Right cardiac atrium (tissue), 5 donors: Measurements from ENCODE around the gene DPF3. TPM values are rescaled to one million over a fixed set of nuclear protein-coding genes. Genes with fewer than 3 reads are reported as not detected.

Experiments used
- ATAC-seq, 2 donors: fragments of 200-7000 bp; cut with Tn5 transposase; one replicate each; pipeline versions ENCODE4 v1.8.0 to v1.9.1; 2020; ENCODE audit warnings: moderate library complexity in 2 of 2, mild to moderate bottlenecking in 1 of 2
- DNase-seq, 3 donors: peaks; one replicate each; pipeline ENCODE4 v3.0.0-alpha.2; 2020
- H3K27ac ChIP-seq: one replicate; pipeline ENCODE4 v1.5.1; 2013; ENCODE audit warnings: mild to moderate bottlenecking, low read length, control low read depth, moderate library complexity
- H3K27me3 ChIP-seq: one replicate; pipeline ENCODE4 v1.6.1; 2013; ENCODE audit not compliant: control insufficient read depth, insufficient read depth
- H3K4me1 ChIP-seq: one replicate; pipeline ENCODE4 v1.6.1; 2013; ENCODE audit warnings: low read length; ENCODE audit not compliant: control insufficient read depth, insufficient read depth
- H3K4me3 ChIP-seq: one replicate; pipeline ENCODE4 v1.5.1; 2013; ENCODE audit warnings: low read length, control low read depth
- H3K9me3 ChIP-seq: one replicate; pipeline ENCODE4 v1.6.1; 2013; ENCODE audit warnings: low read length; ENCODE audit not compliant: control insufficient read depth
- WGBS: extraction: QIAGEN DNeasy Blood & Tissue Kit; methylation state at CpG from one replicate; pipeline ENCODE4 v1.1.7; 2013; 5-methylcytosine and 5-hydroxymethylcytosine counted together
- intact Hi-C, 4 donors: fragments of 100-400 bp; cut with DNase I; formaldehyde crosslinking; loops; one replicate each; pipeline versions ENCODE4 v1.11.0 to v1.14.0; 2022 to 2023
- polyA plus RNA-seq: library from polyadenylated mRNA; stranded (reverse); fragments of 200-250 nt; gene quantifications from one replicate; pipeline ENCODE4 v1.2.3, GENCODE V29; 2013
- total RNA-seq, 4 donors: library from RNA; stranded (reverse); fragmentation: NEBNext Ultra II Directional; extraction: Animal tissue kit (Norgen Biotek cat#: 25700); gene quantifications; one replicate each; pipeline ENCODE4 v1.2.1, GENCODE V29; 2021
- donor health status: healthy with polysubstance abuse.
- donor health status: DM: no; HTN: yes; CAD: no.
- donor health status: DM: no; HTN: no; CAD: no.
- donor health status: DM: no; HTN: yes; CAD: no; lungs with severe emphysema.
- donor health status: DM: yes; HTN: yes; CAD: no.

Gene DPF3
- total and polyA plus RNA-seq, 5 donors: 16.5 to 33.0 (median 25.9) TPM

DNA sequence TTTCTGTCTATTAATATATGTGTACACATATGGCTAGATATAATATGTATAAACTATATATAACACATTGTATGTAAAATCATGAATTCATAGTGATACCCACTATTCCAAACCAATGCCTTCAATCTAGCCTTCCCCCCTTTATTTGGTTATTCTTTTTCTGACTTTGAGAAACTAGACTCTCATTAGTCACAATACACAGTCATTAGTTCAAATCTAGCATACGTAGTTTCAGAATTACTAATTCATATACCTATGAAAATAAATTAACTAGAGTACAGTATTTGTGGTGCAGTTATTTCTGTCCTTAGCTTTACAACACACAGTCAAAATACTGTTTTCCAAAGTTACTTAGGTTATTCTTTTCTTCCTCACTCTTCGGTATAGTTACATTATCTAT is 268.2 kb downstream of the DPF3 start:
- DNase-seq (no peak), ATAC-seq (no peak)
- no peak overlapping the region for H3K4me3 ChIP-seq
- no peaks in the 10 kb centered on the region for H3K9me3 ChIP-seq
- H3K27ac ChIP-seq: no peak overlapping the region
- no peaks in the 10 kb centered on the region for H3K4me1 ChIP-seq
- H3K27me3 ChIP-seq: no peaks in the 10 kb centered on the region
- 95% methylated on average over 2 of the region's 2 CpGs for WGBS
- intact Hi-C loops: no loop called here

DNA sequence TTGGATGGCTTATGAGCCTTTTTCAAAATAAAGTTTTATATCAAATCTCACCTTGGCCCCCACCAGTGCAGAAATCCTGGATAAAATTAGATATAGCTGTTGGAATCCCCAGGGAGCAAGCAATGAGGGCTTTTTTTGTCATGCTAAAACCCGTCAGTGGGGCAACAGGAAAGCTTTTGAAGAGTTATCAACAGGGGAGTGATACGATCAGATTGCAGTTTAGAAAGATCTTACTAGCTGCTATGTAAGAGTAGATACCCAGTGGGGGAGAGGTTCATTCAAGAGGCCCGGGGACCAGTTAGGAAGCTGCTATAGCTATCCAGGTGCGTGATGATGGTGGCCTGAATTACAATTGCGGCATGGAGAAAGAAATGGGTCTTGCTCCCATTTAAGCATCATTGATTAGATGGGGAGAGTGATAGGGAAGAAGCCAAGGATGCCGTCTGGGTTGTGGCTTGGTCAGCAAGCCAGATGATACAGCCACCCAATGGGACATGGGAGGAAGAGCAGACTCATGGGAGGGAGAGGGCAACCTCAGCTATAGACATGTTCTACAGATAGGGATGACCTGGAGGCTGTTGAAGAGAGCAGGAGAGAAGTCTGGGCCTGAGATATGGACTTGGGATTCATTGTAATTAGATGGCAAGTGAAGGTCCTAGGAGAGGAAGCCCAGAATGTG is 272.4 kb downstream of the DPF3 start:
- Histone ChIP-seq H3K4me1 (peaks cover 11% of the 10 kb centered on the region), H3K9me3 (no peaks in the 10 kb centered on the region), H3K27me3 (no peaks in the 10 kb centered on the region), H3K27ac (no peak overlapping the region), H3K4me3 (no peak overlapping the region)
- DNase-seq: peak in 1 of 3 donors; percentile 11
- intact Hi-C loops: no loop called here
- 84% methylated on average over 6 of the region's 6 CpGs for WGBS
- no peak for ATAC-seq

DNA sequence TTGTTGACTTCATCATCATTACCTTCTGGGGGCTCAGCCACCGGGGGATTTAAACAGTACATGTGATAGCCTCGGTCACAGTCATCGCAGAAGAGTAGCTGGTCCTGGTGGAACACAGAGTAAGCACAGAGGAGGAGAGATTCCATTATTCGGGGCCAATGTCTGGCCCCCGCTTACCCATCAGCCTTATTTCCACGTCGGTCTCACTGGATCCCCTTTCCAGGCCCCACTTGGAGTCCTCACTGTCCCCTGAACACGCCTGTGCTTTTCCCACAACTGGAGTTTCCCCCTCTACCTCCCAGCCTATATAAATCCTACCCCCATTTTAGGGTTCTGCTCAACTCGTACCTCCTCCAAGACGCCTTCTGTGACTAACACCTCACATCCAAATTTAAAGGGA is 274.0 kb downstream of the DPF3 start:
- 96% methylated on average over 10 of the region's 10 CpGs for WGBS
- Histone ChIP-seq H3K4me1 (peaks cover 21% of the 10 kb centered on the region), H3K27me3 (no peaks in the 10 kb centered on the region), H3K9me3 (no peaks in the 10 kb centered on the region), H3K27ac (no peak overlapping the region), H3K4me3 (no peak overlapping the region)
- ATAC-seq (no peak), DNase-seq (peak in 1 of 3 donors; percentile 12)
- intact Hi-C loops: loop anchor here in 1 of 4 donors (10.0 kb wide), 1 partner anchor 275 kb away; the partner anchor contains the start of gene DPF3

DNA sequence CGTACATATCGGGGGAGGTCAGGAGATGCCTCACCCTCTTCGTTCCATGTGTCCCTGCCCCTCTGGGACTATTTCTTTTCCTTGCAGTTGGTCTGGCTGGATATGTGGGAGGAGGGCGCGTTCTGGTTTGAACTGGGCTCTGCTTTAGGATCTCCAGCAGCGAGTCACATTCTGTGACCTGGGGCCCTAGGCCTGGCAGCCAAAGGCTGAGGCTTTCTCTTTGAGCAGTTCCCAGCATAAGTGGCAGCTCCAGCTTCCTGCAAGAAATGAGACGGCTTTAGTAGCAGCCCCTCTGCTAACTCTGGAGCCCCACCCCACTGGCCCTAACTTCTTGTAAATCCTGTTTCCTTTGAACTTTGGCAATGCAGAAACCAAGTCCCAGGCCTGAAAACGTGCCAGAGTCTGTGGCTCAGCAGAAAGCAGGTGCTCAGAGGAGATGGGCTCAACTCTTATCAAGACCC is 274.8 kb downstream of the DPF3 start:
- intact Hi-C loops: loop anchor here in 1 of 4 donors (10.0 kb wide), 1 partner anchor 276 kb away; the partner anchor contains the start of gene DPF3
- peak in 1 of 3 donors; percentile 40 for DNase-seq
- Histone ChIP-seq H3K4me1 (peaks cover 21% of the 10 kb centered on the region), H3K9me3 (no peaks in the 10 kb centered on the region), H3K4me3 (no peak overlapping the region), H3K27me3 (no peaks in the 10 kb centered on the region), H3K27ac (no peak overlapping the region)
- WGBS: 68% methylated on average over 8 of the region's 8 CpGs
- ATAC-seq: no peak

DNA sequence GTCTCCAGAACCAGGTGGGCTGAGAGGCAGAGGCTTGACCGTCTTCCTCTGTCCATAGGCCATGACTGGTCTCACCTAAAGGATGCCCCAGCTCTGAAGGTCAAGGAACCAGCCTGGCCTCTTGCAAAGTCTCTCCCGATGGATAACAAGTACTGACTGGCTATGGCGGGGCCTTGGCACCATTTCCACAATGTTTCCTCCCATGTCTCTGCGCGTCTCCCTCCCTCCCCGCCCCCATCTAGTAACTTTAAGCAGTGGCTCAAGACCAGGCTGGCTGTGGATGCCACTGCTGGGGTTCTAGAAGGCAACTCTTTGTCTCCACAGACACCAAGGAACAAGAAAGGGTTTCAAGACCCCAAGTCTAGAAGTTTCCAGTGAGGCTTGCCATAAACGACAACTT is 275.5 kb downstream of the DPF3 start:
- 74% methylated on average over 7 of the region's 7 CpGs for WGBS
- H3K27ac ChIP-seq: peak overlapping the region; percentile 99
- H3K4me1 ChIP-seq: peaks cover 27% of the 10 kb centered on the region
- no peak for ATAC-seq
- intact Hi-C loops: loop anchor here in 1 of 4 donors (10.0 kb wide), 1 partner anchor 276 kb away; the partner anchor contains the start of gene DPF3
- H3K9me3 ChIP-seq: no peaks in the 10 kb centered on the region
- peak in 1 of 3 donors; percentile 33 for DNase-seq
- H3K4me3 ChIP-seq: no peak overlapping the region
- H3K27me3 ChIP-seq: no peaks in the 10 kb centered on the region

DNA sequence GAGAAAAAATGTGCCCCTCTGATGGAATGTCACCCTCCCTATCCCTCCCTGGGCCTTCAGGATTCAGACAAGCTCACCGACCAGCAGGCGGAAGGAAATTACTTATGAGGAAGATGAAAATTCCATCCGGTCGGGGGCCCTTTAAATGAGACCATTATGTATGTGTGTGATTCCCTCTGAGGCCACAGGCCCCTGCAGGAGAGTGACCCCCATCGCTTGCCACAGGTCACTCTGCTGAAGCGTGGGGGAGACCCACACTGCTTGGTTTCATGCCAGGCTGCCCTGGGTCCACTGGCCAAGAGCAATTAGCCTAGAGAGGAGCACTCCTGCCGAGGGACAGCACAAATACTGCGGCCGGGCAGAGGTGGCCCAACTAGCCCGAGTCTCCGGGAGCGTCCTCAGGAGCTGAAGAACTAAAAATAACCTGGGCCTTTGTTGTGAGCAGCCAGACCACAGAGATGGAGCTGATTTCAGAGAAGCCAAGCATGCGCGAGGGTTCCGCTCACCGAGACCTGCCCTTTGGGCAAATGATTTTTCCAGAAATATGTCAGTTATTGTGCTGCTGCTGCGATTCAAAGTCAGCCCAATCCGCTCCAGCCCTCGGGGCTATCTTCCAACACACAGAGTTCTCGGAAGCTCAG is 276.4 kb downstream of the DPF3 start:
- H3K4me1 ChIP-seq: peaks cover 33% of the 10 kb centered on the region
- ATAC-seq: peak; percentile 27
- no peaks in the 10 kb centered on the region for H3K27me3 ChIP-seq
- DNase-seq: peak in 2 of 3 donors; percentile 70 to 73
- intact Hi-C loops: loop anchor here in 1 of 4 donors (10.0 kb wide), 1 partner anchor 277 kb away; the partner anchor contains the start of gene DPF3
- H3K9me3 ChIP-seq: no peaks in the 10 kb centered on the region
- H3K27ac ChIP-seq: peak overlapping the region; percentile 99
- H3K4me3 ChIP-seq: no peak overlapping the region
- 18% methylated on average over 20 of the region's 20 CpGs for WGBS

DNA sequence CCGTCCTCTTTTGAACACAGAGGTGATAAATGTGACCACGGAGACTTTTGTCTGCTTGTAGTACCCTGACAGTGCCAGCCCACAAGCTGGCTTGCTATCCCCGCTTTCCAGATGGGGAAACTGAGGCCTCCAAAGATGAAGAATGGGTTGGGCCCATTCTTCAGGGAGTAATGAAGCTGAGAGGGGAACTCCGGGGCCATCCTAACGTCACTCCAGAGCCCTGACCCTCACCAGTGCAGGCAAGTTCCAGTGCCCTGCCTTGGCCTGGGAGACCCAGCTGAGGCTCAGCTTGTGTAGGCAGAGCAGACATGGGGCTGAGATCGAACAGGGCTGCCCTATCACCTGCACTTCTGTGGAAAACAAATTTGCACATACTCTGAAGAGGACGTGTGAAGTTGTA is 277.1 kb downstream of the DPF3 start:
- 76% methylated on average over 7 of the region's 7 CpGs for WGBS
- Histone ChIP-seq H3K4me1 (peaks cover 33% of the 10 kb centered on the region), H3K4me3 (no peak overlapping the region), H3K9me3 (no peaks in the 10 kb centered on the region), H3K27me3 (no peaks in the 10 kb centered on the region), H3K27ac (peak overlapping the region; percentile 68)
- intact Hi-C loops: loop anchor here in 1 of 4 donors (10.0 kb wide), 1 partner anchor 278 kb away; the partner anchor contains the start of gene DPF3
- no peak for DNase-seq
- no peak for ATAC-seq

DNA sequence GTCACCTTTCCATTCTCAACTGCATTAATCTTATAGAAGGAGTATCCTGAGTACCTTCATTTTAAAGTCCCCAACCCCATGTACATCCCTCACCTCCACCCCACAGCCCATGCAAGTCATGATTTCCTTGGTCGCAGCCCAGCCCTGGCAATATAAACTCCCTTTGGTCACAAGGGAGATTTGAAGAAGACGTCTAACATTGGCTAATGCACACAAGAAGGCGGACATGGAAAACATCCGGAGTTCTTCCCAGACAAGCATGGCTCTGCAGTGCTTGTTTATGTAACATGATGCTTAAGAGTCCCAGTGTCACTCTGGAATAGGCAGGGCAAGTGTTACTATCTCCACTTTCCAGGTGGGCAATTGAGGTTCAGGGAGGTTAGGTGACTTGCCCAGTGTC is 277.6 kb downstream of the DPF3 start:
- intact Hi-C loops: loop anchor here in 1 of 4 donors (10.0 kb wide), 1 partner anchor 279 kb away; the partner anchor contains the start of gene DPF3
- H3K4me1 ChIP-seq: peaks cover 33% of the 10 kb centered on the region

DNA sequence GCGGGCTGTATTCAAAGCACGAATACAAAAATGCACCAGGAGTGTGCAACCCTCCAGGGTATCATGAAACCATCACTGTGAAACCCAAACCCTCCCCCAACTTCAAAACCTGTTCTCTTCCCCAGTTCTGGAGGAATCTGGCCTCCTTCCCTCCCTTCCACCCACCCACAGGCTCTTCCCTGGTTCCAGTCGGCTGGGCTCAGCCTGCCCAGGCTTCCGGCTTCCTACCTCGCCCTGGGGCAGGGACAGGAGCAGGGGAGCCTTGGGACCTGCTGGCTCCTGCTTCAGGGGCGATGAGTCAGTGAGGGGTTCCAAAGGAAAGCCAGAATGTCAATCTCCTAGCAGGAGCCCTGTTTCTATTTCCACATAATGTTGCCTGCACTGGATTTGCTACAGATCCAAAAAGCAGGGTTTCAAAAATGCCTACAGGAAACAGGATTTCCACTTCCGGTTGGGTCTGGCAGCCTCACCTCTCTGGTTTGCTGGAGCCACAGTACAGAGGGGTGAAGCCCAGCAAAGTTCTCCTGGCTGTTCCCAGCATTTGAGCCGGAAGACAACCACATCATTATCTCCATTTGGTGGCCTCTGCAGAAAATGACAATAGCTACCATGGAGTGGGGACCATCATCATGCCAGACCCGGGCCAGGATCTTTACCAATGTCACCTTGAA is 278.3 kb downstream of the DPF3 start:
- ATAC-seq (peak in 1 of 2 donors; percentile 67), DNase-seq (peak in 2 of 3 donors; percentile 61 to 70)
- 52% methylated on average over 9 of the region's 9 CpGs for WGBS
- Histone ChIP-seq H3K27me3 (no peaks in the 10 kb centered on the region), H3K9me3 (no peaks in the 10 kb centered on the region), H3K4me3 (no peak overlapping the region), H3K27ac (peak overlapping the region; percentile 74), H3K4me1 (peaks cover 35% of the 10 kb centered on the region)
- intact Hi-C loops: loop anchor here in 1 of 4 donors (10.0 kb wide), 1 partner anchor 279 kb away; the partner anchor contains the start of gene DPF3

More for the DNA sequence above, 277.6 kb downstream of the DPF3 start:
- no peaks in the 10 kb centered on the region for H3K9me3 ChIP-seq
- WGBS: 46% methylated on average over 4 of the region's 4 CpGs
- ATAC-seq (peak in 1 of 2 donors; percentile 41), DNase-seq (peak in 1 of 3 donors; percentile 66)
- no peak overlapping the region for H3K4me3 ChIP-seq
- H3K27me3 ChIP-seq: no peaks in the 10 kb centered on the region
- peak overlapping the region; percentile 74 for H3K27ac ChIP-seq

DNA sequence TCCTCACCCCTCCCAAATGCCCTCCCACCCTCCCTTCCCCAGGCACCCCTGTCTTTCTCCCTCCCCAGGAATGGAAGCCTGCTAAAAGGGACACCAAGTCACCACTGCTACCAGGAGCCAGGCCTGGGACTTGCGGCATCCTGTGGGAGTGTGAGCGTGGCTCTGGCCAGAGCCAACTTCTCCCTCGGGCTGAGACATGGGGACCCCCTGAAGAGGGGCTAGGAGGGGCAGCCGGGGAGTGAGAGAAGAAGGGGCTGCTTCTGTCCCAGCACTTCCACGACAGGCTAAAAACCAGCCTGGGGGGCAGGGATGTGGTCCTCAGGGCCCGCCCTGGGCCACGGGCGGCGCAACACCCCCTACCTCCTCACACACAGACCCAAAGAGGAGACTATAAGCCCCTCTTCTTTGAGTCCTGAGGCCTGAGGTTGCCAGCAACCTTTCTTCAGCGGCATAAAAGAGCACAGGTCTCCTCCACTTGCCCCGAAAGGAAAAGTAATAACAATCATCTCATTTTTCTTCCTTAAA is 278.9 kb downstream of the DPF3 start:
- Histone ChIP-seq H3K27ac (peak overlapping the region; percentile 50), H3K27me3 (no peaks in the 10 kb centered on the region), H3K4me1 (peaks cover 35% of the 10 kb centered on the region), H3K9me3 (no peaks in the 10 kb centered on the region), H3K4me3 (no peak overlapping the region)
- DNase-seq (no peak), ATAC-seq (no peak)
- intact Hi-C loops: loop anchor here in 1 of 4 donors (10.0 kb wide), 1 partner anchor 280 kb away; the partner anchor contains the start of gene DPF3
- WGBS: 72% methylated on average over 11 of the region's 11 CpGs
